GM12878 (cell line): ENCODE data around the gene NEK7. TPM values are rescaled to one million over a fixed set of nuclear protein-coding genes. Genes with fewer than 3 reads are reported as not detected.

Experiments used
- ATAC-seq: fragments of 200-7000 bp; cut with Tn5 transposase; 3 replicates; pipeline ENCODE4 v1.9.1; 2020; ENCODE audit warnings: mild to moderate bottlenecking, moderate library complexity
- BruUV-seq: library from RNA; stranded (reverse); fragments of 400-500 nt; replicated peaks from 2 replicates; lab custom pipeline; 2021; lab: Mats Ljungman, UMichigan
- CTCF ChIA-PET: fragments of 300-600 bp; sonication (Branson Sonifier 250); formaldehyde crosslinking; extraction: SDS; loops from one replicate; lab custom pipeline; 2021; ENCODE audit warnings: inconsistent platforms; lab: Yijun Ruan, JAX
- POLR2A ChIA-PET: fragments of 350-600 bp; formaldehyde crosslinking; extraction: SDS; loops from one replicate; lab custom pipeline; 2021; ENCODE audit warnings: inconsistent platforms; lab: Charles Lee
- RAD21 ChIA-PET: fragments of 300-600 bp; sonication (Branson Sonifier 250); formaldehyde crosslinking; loops from one replicate; lab custom pipeline; 2023; ENCODE audit warnings: antibody characterized with exemption; ENCODE audit not compliant: unreplicated experiment; lab: Charles Lee
- SMC1A ChIA-PET: fragments of 300-600 bp; sonication (Branson Sonifier 250); formaldehyde crosslinking; loops from one replicate; lab custom pipeline; 2023; ENCODE audit not compliant: unreplicated experiment, uncharacterized antibody; lab: Charles Lee
- DNase-seq: peaks from one replicate; pipeline ENCODE4 v3.0.0-alpha.2; 2011; ENCODE audit warnings: low read depth, low spot score
- FAIRE-seq: peaks from 3 replicates; lab custom pipeline; 2011; peaks lifted over from hg19 to GRCh38; lab: Jason Lieb, UNC
- H2AFZ ChIP-seq: 2 replicates; pipeline ENCODE4 v1.6.0; 2011; ENCODE audit warnings: low read depth, low read length, control low read depth; ENCODE audit not compliant: control insufficient read depth
- H3K27ac ChIP-seq: 2 replicates; pipeline ENCODE4 v1.5.1; 2011; ENCODE audit warnings: control low read depth; ENCODE audit not compliant: control insufficient read depth, insufficient read depth
- H3K27me3 ChIP-seq, 2 experiments: replicated peaks in 1 of 2; 2 replicates each; pipeline versions ENCODE4 v1.6.0 to v1.6.1; 2011; ENCODE audit warnings: low read length in 1 of 2; ENCODE audit not compliant: control insufficient read depth in 2 of 2, insufficient read depth in 2 of 2
- H3K36me3 ChIP-seq, 2 experiments: 2 replicates each; pipeline ENCODE4 v1.5.1; 2011; ENCODE audit warnings: low read length in 1 of 2; ENCODE audit not compliant: control insufficient read depth in 2 of 2, insufficient read depth in 2 of 2
- H3K4me1 ChIP-seq: 2 replicates; pipeline ENCODE4 v1.6.1; 2011; ENCODE audit warnings: mild to moderate bottlenecking, low read length, moderate library complexity, mixed read lengths; ENCODE audit not compliant: control insufficient read depth, insufficient read depth
- H3K4me2 ChIP-seq: 2 replicates; pipeline ENCODE4 v1.6.0; 2011; ENCODE audit warnings: control low read depth; ENCODE audit not compliant: control insufficient read depth, insufficient read depth
- H3K4me3 ChIP-seq: fragments of 200-600 bp; sonication (generic); 2 replicates; pipeline ENCODE4 v1.5.1; 2016
- H3K79me2 ChIP-seq: 2 replicates; pipeline ENCODE4 v1.6.0; 2011; ENCODE audit warnings: low read length; ENCODE audit not compliant: control insufficient read depth, insufficient read depth
- H3K9ac ChIP-seq: 2 replicates; pipeline ENCODE4 v1.8.0; 2011; ENCODE audit warnings: low read length, control low read depth, mixed read lengths; ENCODE audit not compliant: control insufficient read depth, insufficient read depth
- H3K9me3 ChIP-seq: replicated peaks from 3 replicates; pipeline ENCODE4 v1.5.1; 2011; ENCODE audit warnings: mild to moderate bottlenecking, low read length; ENCODE audit not compliant: control insufficient read depth, insufficient read depth
- H4K20me1 ChIP-seq: 2 replicates; pipeline ENCODE4 v1.6.0; 2011; ENCODE audit not compliant: control insufficient read depth, insufficient read depth
- BACH1 ChIP-seq: fragments of 450-650 bp; IDR thresholded peaks from 2 replicates; pipeline ENCODE4 v1.6.1; 2017; ENCODE audit warnings: mild to moderate bottlenecking, borderline replicate concordance
- DPF2 ChIP-seq: fragments of 450-650 bp; IDR thresholded peaks from 2 replicates; pipeline ENCODE4 v1.6.1; 2017; ENCODE audit warnings: mild to moderate bottlenecking
- GATAD2B ChIP-seq: fragments of 450-650 bp; conservative IDR thresholded peaks from 2 replicates; pipeline ENCODE4 v1.6.1; 2017; ENCODE audit warnings: low read depth, mild to moderate bottlenecking, moderate library complexity
- HDGF ChIP-seq: fragments of 450-650 bp; IDR thresholded peaks from 2 replicates; pipeline ENCODE4 v1.6.1; 2016; ENCODE audit warnings: antibody characterized with exemption
- IKZF2 ChIP-seq, 2 experiments: fragments of 450-650 bp; IDR thresholded peaks; 2 replicates each; pipeline ENCODE4 v1.6.1; 2017; ENCODE audit warnings: mild to moderate bottlenecking in 2 of 2, moderate library complexity in 2 of 2
- KDM1A ChIP-seq: fragments of 200-600 bp; sonication (generic); IDR thresholded peaks from 2 replicates; pipeline ENCODE4 v1.6.1; 2016; ENCODE audit warnings: borderline replicate concordance
- NBN ChIP-seq: fragments of 450-650 bp; IDR thresholded peaks from 2 replicates; pipeline ENCODE4 v1.6.1; 2016
- PAX5 ChIP-seq: IDR thresholded peaks from 2 replicates; pipeline ENCODE4 v1.6.1; 2011; ENCODE audit warnings: low read depth, low read length, borderline replicate concordance
- PAX8 ChIP-seq: fragments of 450-650 bp; IDR thresholded peaks from 2 replicates; pipeline ENCODE4 v1.6.1; 2017; ENCODE audit warnings: mild to moderate bottlenecking, moderate library complexity
- POLR2AphosphoS2 ChIP-seq: IDR thresholded peaks from 2 replicates; pipeline ENCODE4 v1.6.1; 2011; ENCODE audit warnings: low read depth, mild to moderate bottlenecking, low read length, improper control_type of control experiment, moderate library complexity
- POU2F2 ChIP-seq: IDR thresholded peaks from 3 replicates; pipeline ENCODE4 v1.6.1; 2011; ENCODE audit warnings: low read depth, mild to moderate bottlenecking, low read length, borderline replicate concordance
- RUNX3 ChIP-seq: IDR thresholded peaks from 2 replicates; pipeline ENCODE4 v1.6.1; 2012; ENCODE audit warnings: low read length, inconsistent platforms
- SMARCA5 ChIP-seq: fragments of 450-650 bp; IDR thresholded peaks from 2 replicates; pipeline ENCODE4 v1.6.1; 2017; ENCODE audit warnings: mild to moderate bottlenecking
- TARDBP ChIP-seq: IDR thresholded peaks from 2 replicates; pipeline ENCODE4 v1.6.1; 2016; ENCODE audit warnings: borderline replicate concordance
- WGBS: methylation state at CpG from one replicate; pipeline ENCODE4 v1.1.6; 2016; ENCODE audit warnings: low lambda C conversion rate; ENCODE audit not compliant: insufficient replicate concordance, insufficient coverage; ENCODE audit errors: missing lambda C conversion rate; 5-methylcytosine and 5-hydroxymethylcytosine counted together
- in situ Hi-C: fragments of 300-500 bp; cut with MboI; formaldehyde crosslinking; loops from 9 replicates; pipeline ENCODE4 v1.14.3; 2018; ENCODE audit warnings: mixed read lengths
- intact Hi-C: fragments of 100-400 bp; cut with micrococcal nuclease; formaldehyde crosslinking; loops from one replicate; pipeline ENCODE4 v1.14.2; 2022; ENCODE audit not compliant: unreplicated experiment
- polyA plus RNA-seq, 11 experiments: library from polyadenylated mRNA; depleted of rRNA in 4 of 11; unstranded in 6 of 11; stranded (reverse) in 5 of 11; fragments of >200 nt; fragmentation: Nextera tagmentation in 4 of 11; fragmentation: Illumina TruSeq in 1 of 11; extraction: Ambion mirVana in 4 of 11; extraction: Trizol in 1 of 11; gene quantifications; 1 replicate in 1 of 11; 2 replicates in 10 of 11; pipeline versions ENCODE4 v1.2.1 to v1.2.3, GENCODE V29; 2011 to 2016; ENCODE audit warnings: inconsistent platforms in 2 of 11, missing spikeins in 2 of 11, low read depth in 1 of 11
- total RNA-seq, 4 experiments: library from RNA; depleted of rRNA in 3 of 4; stranded (reverse); fragments of >200 nt in 3 of 4; fragmentation: Illumina TruSeq in 1 of 4; extraction: Trizol in 1 of 4; gene quantifications; 2 replicates each; pipeline versions ENCODE4 v1.2.1 to v1.2.3, GENCODE V29; 2013 to 2021
- TF ChIP-seq, protein P1 (sequence below): fragments of 450-650 bp; IDR thresholded peaks from 2 replicates; pipeline ENCODE4 v1.6.1; 2018; ENCODE audit warnings: mild to moderate bottlenecking, low read depth, moderate library complexity; ENCODE audit not compliant: partially characterized antibody
- TF ChIP-seq, protein P2 (sequence below): IDR thresholded peaks from 2 replicates; pipeline ENCODE4 v1.6.1; 2012; ENCODE audit warnings: low read depth, low read length, improper control_type of control experiment

The NEK7 gene
- total and polyA plus RNA-seq, 10 of the 15 experiments (the other 5 are each of a cell fraction or from before 2014, with no cell fraction given): 9.4 to 77.7 (median 24.0) TPM

DNA sequence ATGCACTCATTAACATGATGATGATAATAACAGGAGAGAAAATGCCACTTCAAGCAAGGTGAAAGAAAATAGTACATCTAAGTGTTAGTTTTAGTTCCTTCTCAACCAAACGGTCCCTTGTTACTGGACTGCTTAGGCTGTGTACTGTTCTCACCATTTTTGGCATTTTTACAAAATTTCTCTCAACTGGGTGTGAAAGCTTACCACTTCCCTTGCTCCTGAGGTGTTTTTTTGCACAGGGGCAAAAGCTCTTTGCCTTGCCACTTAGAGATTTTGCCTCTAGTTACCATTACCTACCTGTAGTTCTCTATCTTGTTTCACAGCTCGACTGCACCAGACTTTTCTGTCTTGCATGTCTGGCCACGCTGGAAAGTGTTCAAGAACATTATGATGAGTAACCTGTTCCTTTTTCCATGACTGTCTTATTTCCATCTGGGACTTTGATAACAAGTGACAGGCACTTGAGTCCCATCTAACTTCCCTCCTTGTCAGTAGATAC lies 10.7 kb downstream of the NEK7 start (continued):
- TF ChIP-seq, protein P1, sequence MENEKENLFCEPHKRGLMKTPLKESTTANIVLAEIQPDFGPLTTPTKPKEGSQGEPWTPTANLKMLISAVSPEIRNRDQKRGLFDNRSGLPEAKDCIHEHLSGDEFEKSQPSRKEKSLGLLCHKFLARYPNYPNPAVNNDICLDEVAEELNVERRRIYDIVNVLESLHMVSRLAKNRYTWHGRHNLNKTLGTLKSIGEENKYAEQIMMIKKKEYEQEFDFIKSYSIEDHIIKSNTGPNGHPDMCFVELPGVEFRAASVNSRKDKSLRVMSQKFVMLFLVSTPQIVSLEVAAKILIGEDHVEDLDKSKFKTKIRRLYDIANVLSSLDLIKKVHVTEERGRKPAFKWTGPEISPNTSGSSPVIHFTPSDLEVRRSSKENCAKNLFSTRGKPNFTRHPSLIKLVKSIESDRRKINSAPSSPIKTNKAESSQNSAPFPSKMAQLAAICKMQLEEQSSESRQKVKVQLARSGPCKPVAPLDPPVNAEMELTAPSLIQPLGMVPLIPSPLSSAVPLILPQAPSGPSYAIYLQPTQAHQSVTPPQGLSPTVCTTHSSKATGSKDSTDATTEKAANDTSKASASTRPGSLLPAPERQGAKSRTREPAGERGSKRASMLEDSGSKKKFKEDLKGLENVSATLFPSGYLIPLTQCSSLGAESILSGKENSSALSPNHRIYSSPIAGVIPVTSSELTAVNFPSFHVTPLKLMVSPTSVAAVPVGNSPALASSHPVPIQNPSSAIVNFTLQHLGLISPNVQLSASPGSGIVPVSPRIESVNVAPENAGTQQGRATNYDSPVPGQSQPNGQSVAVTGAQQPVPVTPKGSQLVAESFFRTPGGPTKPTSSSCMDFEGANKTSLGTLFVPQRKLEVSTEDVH: no peak
- TF ChIP-seq GATAD2B: peak; percentile 80
- no peak for TF ChIP-seq KDM1A
- no peak for TF ChIP-seq TARDBP
- TF ChIP-seq POLR2AphosphoS2: no peak
- no peak for TF ChIP-seq PAX8

DNA sequence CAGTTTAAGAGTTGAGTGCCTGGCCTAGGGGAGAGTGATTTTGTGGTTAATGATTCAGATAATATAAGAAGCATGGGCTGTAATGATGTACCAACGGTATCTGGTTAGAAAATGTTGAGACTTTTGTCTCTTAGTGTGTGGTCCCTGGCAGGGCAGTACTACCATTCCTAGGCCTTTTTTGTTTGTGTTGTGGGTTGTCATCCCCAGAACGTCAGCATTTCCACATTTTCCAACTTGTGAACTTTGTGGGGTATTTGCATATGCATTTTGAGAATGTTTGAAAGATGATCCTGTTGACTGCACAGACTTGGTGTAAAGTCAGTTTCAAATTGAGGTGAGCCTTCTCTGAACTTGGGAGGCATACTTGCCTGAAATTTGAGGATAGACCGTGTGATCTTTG lies 11.4 kb downstream of the NEK7 start:
- no TSS peak for BruUV-seq
- H2AFZ ChIP-seq: no peak overlapping the region
- peak overlapping the region; percentile 59 for H3K27ac ChIP-seq
- WGBS: 2% methylated on average over 3 of the region's 3 CpGs
- H3K4me1 ChIP-seq: peaks cover 43% of the 10 kb centered on the region
- H3K4me2 ChIP-seq: peak overlapping the region; percentile 84
- ATAC-seq: peak; percentile 55
- H3K9ac ChIP-seq: no peak overlapping the region
- H3K79me2 ChIP-seq: peaks cover 87% of the 10 kb centered on the region
- no peak for DNase-seq
- no peaks in the 10 kb centered on the region; a peak in 1 of 4 replicates for H3K36me3 ChIP-seq
- ChIA-PET POLR2A (interaction anchor here (1.1 to 3.4 kb wide), 4 partner anchors 9 to 452 kb away, joined by 3 to 17 read pairs (median 4); no protein-coding TSS in a partner anchor), RAD21 (interaction anchor here (0.9 to 2.0 kb wide), 9 partner anchors 9 to 489 kb away, joined by 3 to 14 read pairs (median 4); partner anchors contain the start of gene NEK7), SMC1A (interaction anchor here (0.6 to 6.1 kb wide), 17 partner anchors 8 to 417 kb away, joined by 3 to 44 read pairs (median 3); no protein-coding TSS in a partner anchor)
- in situ Hi-C loops: loop anchor here (10.0 kb wide), 1 partner anchor 507 kb away; no protein-coding TSS in a partner anchor
- H3K9me3 ChIP-seq: no peaks in the 10 kb centered on the region; the same call in 2 of the 3 replicates
- H4K20me1 ChIP-seq: no peaks in the 10 kb centered on the region
- TF ChIP-seq SMARCA5 (no peak), NBN (0 out of 2 replicates have a peak, but pooled peaks have one; percentile 15), DPF2 (0 out of 2 replicates have a peak, but pooled peaks have one; percentile 16), IKZF2 (IDR thresholded peaks at IDR 0.05) (peak; percentile 13 to 29; a peak in 2 of 4 replicates), POU2F2 (peak; percentile 93; the same call in 2 of the 3 replicates), RUNX3 (peak; percentile 73), BACH1 (no peak), PAX5 (no peak), HDGF (0 out of 2 replicates have a peak, but pooled peaks have one; percentile 16)
- TF ChIP-seq, protein P2, sequence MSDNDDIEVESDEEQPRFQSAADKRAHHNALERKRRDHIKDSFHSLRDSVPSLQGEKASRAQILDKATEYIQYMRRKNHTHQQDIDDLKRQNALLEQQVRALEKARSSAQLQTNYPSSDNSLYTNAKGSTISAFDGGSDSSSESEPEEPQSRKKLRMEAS: no peak
- TF ChIP-seq, all 136 proteins: peak for 6
- Histone ChIP-seq H3K27me3 (no peaks in the 10 kb centered on the region), H3K4me3 (peak overlapping the region; percentile 14; the same call in 1 of the 2 replicates)
- intact Hi-C loops: no loop called here
- FAIRE-seq: no peak
- CTCF ChIA-PET: interaction anchor here (1.0 to 3.4 kb wide), 5 partner anchors 9 to 31 kb away, joined by 3 to 18 read pairs (median 4); partner anchors contain the start of gene NEK7
